GM21515 (cell line): ENCODE data around the gene WDR90.

Source experiments
- ATAC-seq: cut with Tn5 transposase; IDR thresholded peaks from one replicate; pipeline ENCODE4 v1.9.1; 2021; ENCODE audit not compliant: unreplicated experiment

WDR90 gene

DNA sequence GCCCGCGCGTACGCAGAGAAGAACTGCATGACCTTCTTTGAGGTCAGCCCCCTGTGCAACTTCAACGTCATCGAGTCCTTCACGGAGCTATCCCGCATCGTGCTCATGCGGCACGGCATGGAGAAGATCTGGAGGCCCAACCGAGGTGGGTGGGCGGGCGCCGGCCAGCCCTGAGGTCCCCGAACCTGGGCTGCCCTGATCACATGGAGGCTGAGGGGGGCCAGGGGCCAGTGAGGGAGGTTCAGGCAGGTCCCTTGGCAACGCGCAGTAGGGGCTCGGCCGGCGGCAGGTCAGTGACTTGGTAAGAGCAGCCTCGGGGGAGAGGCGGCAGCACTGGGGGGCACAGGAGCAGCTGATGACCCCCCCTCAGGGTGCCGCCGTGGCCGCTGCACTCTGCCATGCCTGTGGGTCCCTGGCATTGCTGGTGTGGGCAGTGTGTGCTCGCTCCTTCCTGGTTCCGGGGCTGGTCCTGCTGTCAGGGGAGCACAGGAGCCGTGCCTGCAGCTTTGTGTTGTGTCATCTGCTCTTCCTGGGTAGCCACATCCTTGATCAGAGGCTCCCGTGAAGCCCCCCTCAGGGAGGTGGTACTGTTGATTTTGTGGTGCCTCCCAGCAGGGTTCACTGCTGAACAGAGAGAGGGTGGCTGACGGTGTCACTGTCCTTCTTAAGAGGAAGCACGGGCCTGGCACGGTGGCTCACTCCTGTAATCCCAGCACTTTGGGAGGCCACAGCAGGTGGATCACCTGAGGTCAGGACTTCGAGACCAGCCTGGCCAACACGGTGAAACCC lies 23.0 kb upstream of the WDR90 start:
- ATAC-seq: no peak

DNA sequence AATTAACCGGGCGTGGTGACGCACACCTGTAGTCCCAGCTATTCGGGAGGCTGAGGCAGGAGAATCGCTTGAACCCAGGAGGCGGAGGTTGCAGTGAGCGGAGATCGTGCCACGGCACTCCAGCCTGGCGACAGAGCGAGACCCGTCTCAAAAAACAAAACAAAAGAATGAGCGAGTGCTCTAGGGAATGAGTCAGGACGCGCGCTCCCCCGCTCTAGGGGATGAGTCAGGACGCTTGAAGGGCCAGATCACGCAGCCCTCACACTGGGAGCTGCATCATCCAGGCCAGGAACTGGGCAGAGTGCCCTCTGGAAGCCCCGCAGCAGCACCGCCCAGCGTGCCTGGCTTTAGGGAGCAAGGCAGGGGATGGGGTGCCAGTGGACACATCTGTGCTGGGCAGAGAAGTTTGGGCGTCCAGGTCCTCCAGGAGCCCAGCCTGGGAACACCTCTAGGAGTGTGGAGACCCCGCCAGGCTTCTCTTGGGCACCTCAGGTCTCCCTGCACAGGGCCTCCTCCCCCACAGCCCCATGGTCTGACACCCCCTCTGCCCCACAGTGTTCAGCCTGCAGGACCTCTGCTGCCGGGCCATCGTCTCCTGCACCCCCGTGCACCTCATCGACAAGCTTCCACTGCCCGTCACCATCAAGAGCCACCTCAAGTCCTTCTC lies 22.2 kb upstream of the WDR90 start:
- no peak for ATAC-seq

DNA sequence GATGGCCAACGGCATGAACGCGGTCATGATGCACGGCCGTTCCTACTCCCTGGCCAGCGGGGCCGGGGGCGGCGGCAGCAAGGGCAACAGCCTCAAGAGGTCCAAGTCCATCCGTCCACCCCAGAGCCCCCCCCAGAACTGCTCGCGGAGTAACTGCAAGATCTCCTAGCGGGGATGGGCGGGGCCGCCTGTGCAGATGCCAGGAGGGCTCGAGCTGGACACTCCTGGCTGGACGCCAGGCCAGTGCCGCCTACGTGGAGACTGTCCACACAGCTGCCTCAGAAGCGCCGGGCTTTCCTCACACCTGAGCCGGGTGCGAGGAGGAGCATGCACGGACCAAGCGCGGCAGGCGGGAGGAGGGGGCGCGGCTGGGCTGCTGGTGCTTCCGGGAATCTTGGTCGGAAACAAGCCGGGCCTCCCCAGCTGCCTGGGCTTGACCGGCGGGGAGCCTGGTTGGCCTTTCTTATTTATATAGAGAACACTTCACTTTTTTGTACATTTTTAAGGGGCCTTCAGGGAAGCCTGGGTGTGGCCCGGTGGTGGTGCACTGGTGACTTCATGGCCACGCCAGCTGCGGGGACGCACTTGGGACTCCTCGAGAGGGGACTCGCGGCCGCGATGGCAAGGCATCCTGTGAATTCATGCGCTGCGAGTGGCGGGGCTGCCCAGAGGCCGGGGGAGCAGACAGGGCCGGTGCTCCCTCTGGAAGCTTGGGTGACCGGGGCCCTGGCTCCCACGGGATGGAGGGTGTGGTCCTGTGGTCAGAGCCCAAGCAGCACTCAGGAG lies 21.5 kb upstream of the WDR90 start:
- ATAC-seq: no peak

DNA sequence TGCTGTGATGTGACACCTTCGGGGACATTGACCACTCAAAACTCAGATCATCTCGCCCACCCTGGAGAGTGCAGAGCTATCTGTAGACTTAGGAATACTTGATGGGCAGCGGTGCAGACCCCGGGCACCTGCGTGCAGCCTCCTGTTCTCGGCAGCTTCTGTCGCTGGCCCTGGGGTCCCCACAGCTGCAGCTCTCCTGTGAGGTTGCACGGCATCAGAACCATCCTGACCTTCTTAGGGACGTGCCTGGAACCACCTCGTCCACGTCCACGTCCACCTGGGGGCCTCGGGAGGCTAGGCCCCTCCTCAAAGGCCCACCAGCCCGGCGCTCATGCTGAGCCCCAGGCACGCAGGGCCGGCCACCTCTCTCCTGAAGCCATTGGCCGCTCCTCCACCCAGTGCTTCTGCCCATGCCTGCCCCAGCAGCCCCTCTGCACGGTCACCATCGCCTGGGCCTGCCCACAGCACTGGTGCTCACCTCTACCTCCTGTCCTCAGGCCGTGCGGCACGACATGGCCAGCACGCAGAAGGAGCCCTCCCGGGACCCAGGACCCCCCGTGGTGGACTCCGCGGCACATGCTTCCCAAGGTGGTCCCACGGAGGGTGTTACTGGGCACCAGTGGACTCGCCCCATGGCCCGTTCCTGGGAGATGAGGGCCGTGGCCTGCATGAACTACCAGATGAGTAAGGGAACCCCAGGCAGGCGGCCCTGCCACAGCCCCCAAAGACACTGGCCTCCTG lies 20.7 kb upstream of the WDR90 start:
- ATAC-seq: no peak

DNA sequence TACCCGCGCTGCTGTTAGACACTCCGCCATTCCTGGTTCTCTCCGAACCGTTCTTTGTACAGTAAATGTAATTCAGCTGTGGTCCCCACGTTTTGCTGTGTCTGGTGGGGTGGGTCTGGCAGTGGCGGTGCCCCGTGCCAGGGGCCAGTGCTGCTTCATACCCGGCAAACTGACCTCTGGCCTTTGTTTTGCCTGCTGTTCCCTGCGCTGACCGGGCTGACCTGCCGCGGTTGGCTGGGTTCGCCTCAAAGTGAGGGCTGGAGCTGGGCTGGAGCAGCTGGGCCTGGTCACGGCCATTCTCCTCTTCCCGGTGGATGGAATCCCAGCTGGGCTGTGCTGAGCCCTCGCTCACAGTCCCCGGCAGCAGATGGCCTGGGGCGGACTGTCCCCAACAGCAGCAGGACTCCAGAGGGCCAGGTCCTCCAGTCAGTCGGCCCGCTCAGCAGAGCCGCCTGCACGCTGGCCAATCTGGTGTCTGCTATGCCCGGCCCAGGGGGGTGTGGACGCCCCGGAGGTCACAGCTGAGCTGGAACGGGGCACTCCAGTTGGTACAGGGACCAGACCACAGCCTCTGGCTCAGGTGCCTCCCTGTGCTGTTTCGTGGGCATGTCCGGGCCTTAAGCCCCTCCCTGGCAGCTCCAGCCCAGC lies 19.9 kb upstream of the WDR90 start:
- no peak for ATAC-seq

- no peak for ATAC-seq
These were observed 19.3 kb upstream of the WDR90 start for GRCh38 chr16:629833-630248.

DNA sequence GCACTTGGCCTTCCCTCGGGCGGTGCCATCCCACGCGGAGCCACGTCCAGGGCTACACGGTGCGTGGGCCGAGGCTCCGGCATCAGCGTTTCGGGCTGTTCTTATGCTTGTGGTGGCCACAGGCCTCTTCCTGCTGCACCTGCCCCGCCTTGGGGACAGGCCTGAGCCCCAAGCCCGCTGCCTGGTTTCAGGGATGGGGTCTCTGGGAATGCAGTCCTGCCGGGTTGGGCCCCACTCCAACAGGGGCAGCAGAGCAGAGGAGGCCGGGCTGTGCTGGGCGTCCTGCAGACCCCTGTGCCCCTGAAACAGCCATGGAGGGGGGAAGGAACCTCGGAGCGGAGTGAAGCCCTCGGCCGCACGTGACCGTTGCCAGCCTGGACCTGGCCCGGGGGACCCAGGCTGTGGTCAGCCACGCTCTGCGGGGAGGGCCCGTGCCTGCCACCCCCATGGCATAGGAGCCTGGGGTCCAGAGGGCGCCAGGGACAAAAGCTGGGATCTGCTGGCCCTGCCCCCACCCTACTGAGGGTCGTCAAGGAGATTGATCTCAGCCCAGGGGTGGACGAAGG lies 18.8 kb upstream of the WDR90 start:
- ATAC-seq: no peak

- no peak for ATAC-seq
These were observed 18.3 kb upstream of the WDR90 start, which contains the start of gene WFIKKN1 for GRCh38 chr16:630815-631405. TSS of gene WFIKKN1 (plus strand) at chr16:630985. CDS start at chr16:631254, 269 bp downstream.

GRCh38 chr16:631808-632358 lies 17.3 kb upstream of the WDR90 start:
- no peak for ATAC-seq

- ATAC-seq: no peak
These were observed 16.5 kb upstream of the WDR90 start for GRCh38 chr16:632486-633335.

DNA sequence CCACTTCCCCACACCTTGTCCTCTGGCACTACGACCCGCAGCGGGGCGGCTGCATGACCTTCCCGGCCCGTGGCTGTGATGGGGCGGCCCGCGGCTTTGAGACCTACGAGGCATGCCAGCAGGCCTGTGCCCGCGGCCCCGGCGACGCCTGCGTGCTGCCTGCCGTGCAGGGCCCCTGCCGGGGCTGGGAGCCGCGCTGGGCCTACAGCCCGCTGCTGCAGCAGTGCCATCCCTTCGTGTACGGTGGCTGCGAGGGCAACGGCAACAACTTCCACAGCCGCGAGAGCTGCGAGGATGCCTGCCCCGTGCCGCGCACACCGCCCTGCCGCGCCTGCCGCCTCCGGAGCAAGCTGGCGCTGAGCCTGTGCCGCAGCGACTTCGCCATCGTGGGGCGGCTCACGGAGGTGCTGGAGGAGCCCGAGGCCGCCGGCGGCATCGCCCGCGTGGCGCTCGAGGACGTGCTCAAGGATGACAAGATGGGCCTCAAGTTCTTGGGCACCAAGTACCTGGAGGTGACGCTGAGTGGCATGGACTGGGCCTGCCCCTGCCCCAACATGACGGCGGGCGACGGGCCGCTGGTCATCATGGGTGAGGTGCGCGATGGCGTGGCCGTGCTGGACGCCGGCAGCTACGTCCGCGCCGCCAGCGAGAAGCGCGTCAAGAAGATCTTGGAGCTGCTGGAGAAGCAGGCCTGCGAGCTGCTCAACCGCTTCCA lies 15.7 kb upstream of the WDR90 start:
- no peak for ATAC-seq

DNA sequence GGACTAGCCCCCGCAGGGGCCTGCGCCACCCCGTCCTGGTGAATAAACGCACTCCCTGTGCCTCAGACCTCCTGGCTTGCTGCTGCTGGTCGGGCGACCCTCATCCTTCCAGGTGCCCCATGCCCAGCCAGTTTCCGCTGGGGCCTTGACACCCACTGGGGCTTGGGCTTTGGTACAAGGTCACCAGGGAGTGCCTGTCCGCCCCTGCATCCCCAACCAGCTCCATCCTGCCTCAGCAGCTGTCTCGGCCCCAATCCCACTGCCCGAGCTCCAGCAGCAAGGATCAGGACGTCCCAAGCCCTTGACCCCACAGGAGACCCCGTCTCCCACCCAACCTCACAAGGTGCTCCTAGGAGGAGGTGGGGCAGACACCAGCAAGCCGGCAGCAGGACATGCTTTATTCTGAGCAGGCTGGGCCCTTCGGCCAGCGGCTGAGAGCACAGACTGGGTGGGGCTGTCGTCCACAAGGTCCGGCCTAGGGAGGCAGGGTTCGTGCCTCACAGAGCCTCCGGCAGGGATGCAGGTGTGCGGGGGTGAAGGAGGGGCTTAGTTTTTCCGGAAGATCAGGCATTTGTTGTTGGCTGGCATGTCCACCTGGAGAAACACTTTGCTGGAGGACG lies 15.0 kb upstream of the WDR90 start:
- no peak for ATAC-seq

DNA sequence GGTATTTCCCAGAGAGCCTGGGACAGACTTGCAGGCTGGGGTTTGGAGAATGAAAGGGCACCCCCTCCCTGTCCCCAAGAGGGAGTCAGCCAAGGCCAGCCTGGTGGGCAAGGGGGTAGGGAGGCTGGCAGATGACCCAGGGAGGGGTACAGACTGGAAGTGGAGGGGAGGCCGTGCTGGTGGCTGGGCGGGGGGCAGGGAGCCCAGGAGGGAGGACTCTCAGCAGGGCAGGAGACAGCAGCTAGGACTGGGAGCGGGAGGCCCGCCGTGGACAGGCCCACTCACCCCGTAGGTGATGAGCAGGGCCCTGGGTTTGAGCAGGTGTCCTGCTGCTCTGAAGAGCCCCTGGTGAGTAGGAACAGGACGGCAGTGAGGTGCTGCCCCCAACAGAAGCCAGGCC lies 14.2 kb upstream of the WDR90 start:
- ATAC-seq: no peak

- ATAC-seq: no peak
These were observed 13.5 kb upstream of the WDR90 start for GRCh38 chr16:635573-636205.

- ATAC-seq: peak; percentile 69
These were observed 12.7 kb upstream of the WDR90 start, which contains the start of gene METTL26 for GRCh38 chr16:636206-637080. TSS of gene METTL26 (minus strand) at chr16:636305. CDS start at chr16:636290, 15 bp downstream.
